ENCODE measurements around the gene PDZD7.
A peak's percentile ranks its signal among the peaks of the same experiment; 100 is the strongest.

PDZD7 gene

GRCh38 chr10:101032637-101033224 lies 1.8 kb upstream of the PDZD7 start:
- Histone ChIP-seq H3K4me3 (ENCODE audit: low read length) (peak overlapping the region; percentile 86), H3K9ac (ENCODE audit: low read length) (peak overlapping the region; percentile 70), H3K27ac (ENCODE audit: low read depth, low read length) (peak overlapping the region; percentile 91), H3K4me1 (ENCODE audit: control insufficient read depth, insufficient read depth, low read length) (no peaks in the 10 kb centered on the region), H3K27me3 (ENCODE audit: control insufficient read depth, insufficient read depth, low read length) (no peaks in the 10 kb centered on the region), H3K36me3 (ENCODE audit: control insufficient read depth, insufficient read depth, low read length) (peaks cover 16% of the 10 kb centered on the region)

GRCh38 chr10:101031796-101032636 lies 1.1 kb upstream of the PDZD7 start:
- no peaks in the 10 kb centered on the region for H3K4me1 ChIP-seq (ENCODE audit: control insufficient read depth, insufficient read depth, low read length)

GRCh38 chr10:101030496-101031127 lies 317 bp downstream of the PDZD7 start:
- Histone ChIP-seq H3K36me3 (ENCODE audit: control insufficient read depth, insufficient read depth, low read length) (peaks cover 2% of the 10 kb centered on the region), H3K4me3 (ENCODE audit: low read length) (peak overlapping the region; percentile 86), H3K27me3 (ENCODE audit: control insufficient read depth, insufficient read depth, low read length) (no peaks in the 10 kb centered on the region), H3K4me1 (ENCODE audit: control insufficient read depth, insufficient read depth, low read length) (no peaks in the 10 kb centered on the region), H3K27ac (ENCODE audit: low read depth, low read length) (no peak overlapping the region), H3K9ac (ENCODE audit: low read length) (no peak overlapping the region)

More at GRCh38 chr10:101031796-101032636, 1.1 kb upstream of the PDZD7 start:
- peaks cover 13% of the 10 kb centered on the region for H3K36me3 ChIP-seq (ENCODE audit: control insufficient read depth, insufficient read depth, low read length)
- H3K27ac ChIP-seq (ENCODE audit: low read depth, low read length): peak overlapping the region; percentile 91
- H3K27me3 ChIP-seq (ENCODE audit: control insufficient read depth, insufficient read depth, low read length): no peaks in the 10 kb centered on the region
- peak overlapping the region; percentile 86 for H3K4me3 ChIP-seq (ENCODE audit: low read length)
- H3K9ac ChIP-seq (ENCODE audit: low read length): peak overlapping the region; percentile 70

- no peak overlapping the region for H3K4me3 ChIP-seq (ENCODE audit: low read length)
- H3K9ac ChIP-seq (ENCODE audit: low read length): no peak overlapping the region
- H3K36me3 ChIP-seq (ENCODE audit: control insufficient read depth, insufficient read depth, low read length): no peaks in the 10 kb centered on the region
- H3K27ac ChIP-seq (ENCODE audit: low read depth, low read length): no peak overlapping the region
- H3K4me1 ChIP-seq (ENCODE audit: control insufficient read depth, insufficient read depth, low read length): no peaks in the 10 kb centered on the region
- no peaks in the 10 kb centered on the region for H3K27me3 ChIP-seq (ENCODE audit: control insufficient read depth, insufficient read depth, low read length)
These were observed 1.2 kb downstream of the PDZD7 start for GRCh38 chr10:101029520-101030295.

- H3K27me3 ChIP-seq (ENCODE audit: control insufficient read depth, insufficient read depth, low read length): no peaks in the 10 kb centered on the region
- no peak overlapping the region for H3K9ac ChIP-seq (ENCODE audit: low read length)
- H3K4me1 ChIP-seq (ENCODE audit: control insufficient read depth, insufficient read depth, low read length): no peaks in the 10 kb centered on the region
- H3K4me3 ChIP-seq (ENCODE audit: low read length): no peak overlapping the region
- no peaks in the 10 kb centered on the region for H3K36me3 ChIP-seq (ENCODE audit: control insufficient read depth, insufficient read depth, low read length)
- H3K27ac ChIP-seq (ENCODE audit: low read depth, low read length): no peak overlapping the region
These were observed 2.2 kb downstream of the PDZD7 start for GRCh38 chr10:101028446-101029337.

- Histone ChIP-seq H3K27me3 (ENCODE audit: control insufficient read depth, insufficient read depth, low read length) (no peaks in the 10 kb centered on the region), H3K4me3 (ENCODE audit: low read length) (no peak overlapping the region), H3K27ac (ENCODE audit: low read depth, low read length) (no peak overlapping the region), H3K9ac (ENCODE audit: low read length) (no peak overlapping the region), H3K36me3 (ENCODE audit: control insufficient read depth, insufficient read depth, low read length) (no peaks in the 10 kb centered on the region), H3K4me1 (ENCODE audit: control insufficient read depth, insufficient read depth, low read length) (no peaks in the 10 kb centered on the region)
These were observed 3.7 kb downstream of the PDZD7 start for GRCh38 chr10:101027106-101027720.

- Histone ChIP-seq H3K4me3 (ENCODE audit: low read length) (no peak overlapping the region), H3K27ac (ENCODE audit: low read depth, low read length) (no peak overlapping the region)
These were observed 7.8 kb downstream of the PDZD7 start for GRCh38 chr10:101022967-101023705.

GRCh38 chr10:101021692-101022251 lies 9.2 kb downstream of the PDZD7 start:
- no peak overlapping the region for H3K9ac ChIP-seq (ENCODE audit: low read length)
- peaks cover 1% of the 10 kb centered on the region for H3K27me3 ChIP-seq (ENCODE audit: control insufficient read depth, insufficient read depth, low read length)
- H3K4me3 ChIP-seq (ENCODE audit: low read length): no peak overlapping the region
- no peak overlapping the region for H3K27ac ChIP-seq (ENCODE audit: low read depth, low read length)
- H3K4me1 ChIP-seq (ENCODE audit: control insufficient read depth, insufficient read depth, low read length): no peaks in the 10 kb centered on the region
- H3K36me3 ChIP-seq (ENCODE audit: control insufficient read depth, insufficient read depth, low read length): no peaks in the 10 kb centered on the region

More at GRCh38 chr10:101022967-101023705, 7.8 kb downstream of the PDZD7 start:
- H3K4me1 ChIP-seq (ENCODE audit: control insufficient read depth, insufficient read depth, low read length): no peaks in the 10 kb centered on the region
- no peaks in the 10 kb centered on the region for H3K36me3 ChIP-seq (ENCODE audit: control insufficient read depth, insufficient read depth, low read length)
- H3K9ac ChIP-seq (ENCODE audit: low read length): no peak overlapping the region
- H3K27me3 ChIP-seq (ENCODE audit: control insufficient read depth, insufficient read depth, low read length): no peaks in the 10 kb centered on the region

- Histone ChIP-seq H3K9ac (ENCODE audit: low read length) (no peak overlapping the region), H3K27me3 (ENCODE audit: control insufficient read depth, insufficient read depth, low read length) (peaks cover 5% of the 10 kb centered on the region), H3K27ac (ENCODE audit: low read depth, low read length) (no peak overlapping the region), H3K4me3 (ENCODE audit: low read length) (no peak overlapping the region), H3K4me1 (ENCODE audit: control insufficient read depth, insufficient read depth, low read length) (no peaks in the 10 kb centered on the region), H3K36me3 (ENCODE audit: control insufficient read depth, insufficient read depth, low read length) (no peaks in the 10 kb centered on the region)
These were observed 9.7 kb downstream of the PDZD7 start for GRCh38 chr10:101021239-101021638.

GRCh38 chr10:101020427-101021075 lies 10.4 kb downstream of the PDZD7 start:
- H3K27ac ChIP-seq (ENCODE audit: low read depth, low read length): no peak overlapping the region
- no peak overlapping the region for H3K9ac ChIP-seq (ENCODE audit: low read length)
- H3K4me3 ChIP-seq (ENCODE audit: low read length): no peak overlapping the region
- peaks cover 5% of the 10 kb centered on the region for H3K27me3 ChIP-seq (ENCODE audit: control insufficient read depth, insufficient read depth, low read length)
- H3K4me1 ChIP-seq (ENCODE audit: control insufficient read depth, insufficient read depth, low read length): no peaks in the 10 kb centered on the region
- H3K36me3 ChIP-seq (ENCODE audit: control insufficient read depth, insufficient read depth, low read length): no peaks in the 10 kb centered on the region

Measured in rectal smooth muscle tissue (tissue), 1 donor.